ENCODE data around the gene INSR.

Gene INSR

GRCh38 chr19:7295912-7296536 lies 1.8 kb upstream of the INSR start:
- no peak for DNase-seq (ENCODE audit: low spot score)

DNA sequence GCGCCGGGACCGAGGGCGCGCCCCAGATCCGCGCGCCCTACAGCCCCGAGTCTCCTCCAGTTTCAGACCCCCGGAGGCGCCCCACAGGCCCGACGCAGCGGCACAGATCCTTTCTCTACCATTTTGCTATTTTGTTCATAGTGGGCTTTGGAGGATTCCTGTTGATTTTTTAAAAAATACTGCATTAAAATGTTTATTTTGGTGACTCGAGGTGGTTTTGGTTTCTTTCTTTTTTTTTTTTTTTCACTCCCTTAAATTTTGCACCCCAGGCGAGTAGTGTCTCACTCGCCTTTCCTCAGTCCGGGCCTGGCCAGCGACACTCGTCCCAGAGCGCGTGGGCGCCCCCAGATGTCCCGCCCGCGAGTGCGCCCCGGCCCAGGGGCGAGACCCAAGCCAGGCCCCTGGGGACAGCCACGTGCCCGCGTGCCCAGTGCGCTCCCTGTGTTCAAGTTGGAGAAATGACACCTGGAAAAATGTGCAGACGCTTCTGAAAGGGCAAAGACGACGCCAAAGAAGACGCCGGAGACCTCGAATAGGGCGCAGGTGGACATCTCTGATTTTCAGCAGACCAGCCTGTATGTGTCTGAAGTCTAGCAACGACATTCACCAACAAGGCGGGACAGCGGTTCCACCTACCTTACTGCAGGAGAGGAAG lies 471 bp upstream of the INSR start:
- DNase-seq (ENCODE audit: low spot score): peak; percentile 90

- DNase-seq (ENCODE audit: low spot score): peak; percentile 51
Observed at GRCh38 chr19:7292950-7293761, 1.1 kb downstream of the INSR start.

GRCh38 chr19:7292352-7292949 lies 1.8 kb downstream of the INSR start:
- no peak for DNase-seq (ENCODE audit: low spot score)

DNA sequence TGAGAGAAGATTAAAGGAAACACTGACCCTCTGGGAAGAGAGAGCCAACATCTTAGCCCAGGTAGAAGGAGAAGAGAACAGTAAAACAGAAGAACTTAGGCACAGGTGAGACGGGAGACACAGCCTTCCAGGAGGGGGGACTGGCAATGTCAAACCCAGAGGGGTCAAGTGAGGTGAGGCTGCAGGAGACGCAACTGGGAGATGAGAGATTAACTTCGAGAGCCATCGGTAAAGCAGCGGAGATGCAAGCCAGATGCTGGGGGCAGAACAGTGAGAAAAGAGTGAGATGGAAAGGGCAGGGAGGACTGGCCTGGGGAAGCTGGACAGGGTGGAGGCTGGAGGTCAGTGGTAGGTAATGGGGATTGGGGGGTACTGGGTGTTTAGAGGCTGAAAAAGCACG lies 5.2 kb downstream of the INSR start:
- peak; percentile 48 for DNase-seq (ENCODE audit: low spot score)

DNA sequence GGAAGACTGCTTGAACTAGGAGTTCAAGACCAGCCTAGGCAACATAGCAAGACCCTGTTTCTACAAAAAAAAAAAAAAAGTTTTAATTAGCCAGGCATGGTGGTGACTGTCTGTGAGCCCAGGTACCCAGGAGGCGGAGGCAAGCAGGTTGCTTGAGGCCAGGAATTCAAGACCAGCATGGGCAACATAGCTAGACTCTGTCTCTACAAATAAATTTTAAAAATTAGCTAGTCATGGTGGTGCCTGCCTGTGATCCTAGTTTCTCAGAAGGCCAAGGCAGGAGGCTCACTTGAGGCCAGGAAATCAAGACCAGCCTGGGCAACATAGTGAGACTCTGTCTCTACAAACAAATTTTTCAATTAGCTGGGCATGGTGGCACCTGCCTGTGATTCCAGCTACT lies 6.1 kb downstream of the INSR start:
- no peak for DNase-seq (ENCODE audit: low spot score)

GRCh38 chr19:7287722-7288121 lies 6.5 kb downstream of the INSR start:
- no peak for DNase-seq (ENCODE audit: low spot score)

DNA sequence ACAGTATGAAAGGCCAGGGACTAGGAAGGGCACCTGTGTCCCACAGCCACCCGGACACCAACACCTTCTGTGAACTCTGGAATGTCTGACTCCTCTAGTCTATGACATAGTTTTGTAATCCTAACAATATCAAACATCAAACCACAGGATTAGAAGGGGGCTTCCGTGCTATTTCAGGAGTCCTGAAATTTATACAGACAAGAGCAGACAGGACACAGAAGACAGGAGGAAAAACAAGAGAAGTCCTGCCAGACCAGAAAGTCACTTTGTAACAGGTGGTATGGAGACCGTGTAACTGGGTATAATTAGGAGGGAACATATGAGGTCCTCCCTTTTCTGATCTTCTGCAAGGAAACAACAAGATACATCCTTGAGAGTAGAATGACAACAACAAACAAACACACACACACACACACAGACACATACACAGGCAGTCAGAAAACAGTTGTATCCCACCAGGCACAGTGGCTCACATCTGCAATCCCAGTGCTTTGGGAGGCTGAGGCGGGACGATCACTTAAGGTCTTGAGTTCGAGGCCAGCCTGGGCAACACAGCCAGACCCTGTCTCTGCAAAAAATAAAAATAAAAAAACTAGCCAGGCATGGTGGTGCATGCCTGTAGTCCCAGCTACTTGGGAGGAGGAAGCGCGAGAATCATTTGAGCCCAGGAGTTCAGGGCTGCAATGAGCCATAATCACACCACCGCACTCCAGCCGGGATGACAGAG lies 13.1 kb downstream of the INSR start:
- DNase-seq (ENCODE audit: low spot score): no peak

GRCh38 chr19:7272856-7273578 lies 21.2 kb downstream of the INSR start:
- no peak for DNase-seq (ENCODE audit: low spot score)

DNA sequence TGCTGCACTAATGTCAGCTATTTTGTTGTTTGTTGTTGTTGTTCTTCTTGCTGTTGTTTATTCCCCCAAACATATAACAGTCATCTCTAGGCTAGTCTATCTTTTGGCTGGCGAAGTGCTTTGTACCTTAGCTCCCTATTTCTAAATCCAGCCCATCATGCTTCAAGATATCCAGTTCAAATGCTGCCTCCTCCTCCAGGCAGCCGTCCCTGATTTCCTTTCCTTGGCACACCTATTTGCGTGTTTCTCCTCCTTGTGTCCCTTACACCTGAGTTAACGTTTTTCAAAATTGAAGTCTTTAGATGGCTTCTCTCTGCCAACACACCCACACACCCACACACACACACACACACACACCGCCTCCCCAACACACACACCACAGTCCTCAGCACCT lies 25.5 kb downstream of the INSR start:
- no peak for DNase-seq (ENCODE audit: low spot score)

DNA sequence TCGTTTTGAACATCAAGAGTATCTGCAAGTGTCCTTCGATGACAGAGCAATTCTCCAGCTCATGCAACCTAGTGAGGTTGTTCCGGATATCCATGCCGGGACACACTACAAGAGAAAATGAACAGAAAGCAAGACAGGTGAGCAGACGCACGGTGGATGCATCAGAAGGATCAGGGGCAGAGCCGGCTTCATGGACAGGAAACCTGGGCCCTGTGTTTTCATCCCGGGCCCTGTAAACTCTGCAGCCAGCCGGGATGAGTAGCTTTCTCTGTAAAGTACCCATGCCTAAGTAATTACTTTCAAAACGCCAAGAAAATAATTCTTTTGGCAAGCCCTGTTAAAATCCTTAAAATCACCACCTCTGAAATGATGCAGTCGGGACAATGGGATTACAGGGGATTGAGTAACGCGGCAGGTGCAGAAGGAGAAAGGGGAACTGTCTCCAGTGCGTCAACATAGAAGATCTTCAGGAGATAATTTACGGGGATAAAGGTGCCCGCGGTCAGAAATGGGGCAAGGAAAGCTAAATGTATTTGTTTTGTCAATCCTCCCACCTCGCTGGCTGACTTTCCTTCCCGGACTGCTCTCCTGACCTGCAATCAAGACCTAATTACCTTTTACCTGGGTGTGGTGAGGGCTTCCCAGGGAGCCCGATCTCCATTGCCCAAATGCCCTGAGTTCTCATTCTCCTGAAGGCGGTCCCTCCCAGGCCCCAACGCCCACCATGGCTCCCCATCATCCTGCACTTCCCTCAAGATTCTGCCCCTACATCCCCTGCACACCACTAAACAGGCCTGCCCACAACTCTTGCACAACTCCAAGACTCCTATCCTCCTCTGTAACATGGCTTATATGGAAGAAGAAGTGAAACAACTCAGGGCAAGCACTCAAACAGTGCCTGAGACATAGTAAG lies 26.2 kb downstream of the INSR start:
- peak; percentile 58 for DNase-seq (ENCODE audit: low spot score)

- DNase-seq (ENCODE audit: low spot score): no peak
Observed at GRCh38 chr19:7266832-7267231, 27.4 kb downstream of the INSR start.

DNA sequence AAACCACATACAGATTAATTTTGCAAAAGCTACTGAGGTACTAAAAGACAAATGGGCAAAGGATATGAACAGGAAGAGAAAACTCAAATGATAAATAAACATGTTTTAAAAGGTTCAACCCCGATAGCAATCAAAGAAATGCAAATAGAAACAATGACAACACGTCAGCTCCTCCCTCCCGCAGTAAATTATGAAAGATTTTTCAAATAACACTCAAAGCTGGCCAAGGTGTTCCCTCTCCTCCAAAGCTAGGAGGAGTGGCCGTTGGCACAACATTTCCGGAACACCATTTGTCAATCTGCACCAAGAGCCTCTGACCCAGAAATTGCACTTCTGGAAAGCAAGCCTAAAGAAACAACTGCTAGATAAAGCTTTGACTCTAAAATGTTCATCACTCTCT lies 28.3 kb downstream of the INSR start:
- no peak for DNase-seq (ENCODE audit: low spot score)

GRCh38 chr19:7264858-7265257 lies 29.4 kb downstream of the INSR start:
- DNase-seq (ENCODE audit: low spot score): no peak

DNA sequence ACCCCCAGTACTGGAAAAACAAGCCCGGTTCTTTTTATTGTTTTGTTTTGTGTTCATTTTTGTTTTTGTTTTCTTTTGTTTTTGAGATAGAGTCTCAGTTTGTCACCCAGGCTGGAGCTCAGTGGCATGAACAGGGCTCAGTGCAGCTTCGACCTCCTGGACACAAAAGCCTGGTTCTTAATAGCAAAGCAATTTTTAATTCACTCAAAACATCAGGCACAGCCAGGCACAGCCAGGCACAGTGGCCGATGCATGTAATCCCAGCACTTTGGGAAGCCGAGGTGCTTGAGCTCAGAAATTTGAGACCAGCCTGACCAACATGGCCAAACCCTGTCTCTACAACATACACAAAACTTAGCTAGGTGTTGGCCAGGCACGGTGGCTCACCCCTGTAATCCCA lies 30.7 kb downstream of the INSR start:
- DNase-seq (ENCODE audit: low spot score): no peak

DNA sequence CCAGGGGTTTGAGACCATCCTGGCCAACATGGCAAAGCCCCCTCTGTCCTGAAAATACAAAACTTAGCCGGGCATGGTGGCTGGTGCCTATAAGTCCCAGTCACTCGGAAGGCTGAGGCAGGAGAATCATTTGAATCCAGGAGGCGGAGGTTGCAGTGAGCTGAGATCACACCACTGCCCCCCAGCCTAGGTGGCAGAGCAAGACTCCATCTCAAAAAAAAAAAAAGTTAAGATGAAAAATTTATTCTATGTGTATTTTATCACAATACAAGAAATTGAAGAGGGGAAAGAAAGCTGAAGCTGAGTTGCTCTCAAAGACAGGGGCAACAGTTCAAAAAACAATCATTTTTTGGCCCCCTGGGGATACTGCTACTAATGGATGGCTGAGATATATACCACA lies 31.1 kb downstream of the INSR start:
- no peak for DNase-seq (ENCODE audit: low spot score)

DNA sequence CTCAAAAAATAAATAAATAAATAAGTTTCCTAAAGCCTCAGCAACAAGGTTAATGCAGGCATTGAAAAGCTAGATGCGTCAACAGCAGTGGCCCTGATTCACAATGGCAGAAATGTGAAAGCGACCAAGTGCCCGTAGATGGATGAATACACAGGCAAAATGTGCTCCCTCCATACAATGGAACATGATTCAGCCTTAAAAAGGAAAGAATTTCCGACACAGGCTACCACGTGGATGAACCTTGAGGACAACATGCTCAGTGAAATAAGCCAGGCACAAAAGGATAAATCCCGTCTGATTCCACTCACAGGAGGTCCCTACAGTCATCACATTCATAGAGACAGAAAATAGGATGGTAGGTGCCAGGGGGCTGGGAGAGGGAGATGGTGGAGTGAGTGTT lies 31.7 kb downstream of the INSR start:
- DNase-seq (ENCODE audit: low spot score): no peak

DNA sequence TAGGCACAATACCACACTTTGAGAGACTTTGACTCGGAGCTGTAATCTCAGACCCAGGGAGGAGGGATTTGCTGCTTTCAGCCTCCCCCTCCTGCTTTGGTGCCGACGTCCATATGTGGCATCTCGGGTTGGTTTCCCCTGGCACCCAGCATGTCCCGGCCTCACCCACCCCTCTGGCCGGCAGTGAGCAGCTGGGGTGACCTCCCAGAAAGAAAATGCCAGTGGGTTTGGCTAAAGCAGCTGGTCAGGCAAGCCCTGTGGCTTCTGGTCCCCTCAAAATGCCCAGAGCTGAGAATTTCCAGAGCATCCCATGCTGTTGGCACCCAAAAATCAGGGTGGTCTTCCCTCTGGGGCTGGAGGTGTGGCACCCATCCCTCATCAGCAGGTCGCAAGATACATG lies 34.1 kb downstream of the INSR start:
- DNase-seq (ENCODE audit: low spot score): no peak

- no peak for DNase-seq (ENCODE audit: low spot score)
Observed at GRCh38 chr19:7258840-7259395, 35.3 kb downstream of the INSR start.
